Endothelial cell of umbilical vein (primary cell): ENCODE data around the gene TAOK1. TPM values are rescaled to one million over a fixed set of nuclear protein-coding genes. Genes with fewer than 3 reads are reported as not detected.

Experiments used
- BruUV-seq: library from RNA; stranded (reverse); fragments of 400-500 nt; replicated peaks from 2 replicates; lab custom pipeline; 2021; lab: Mats Ljungman, UMichigan
- CTCF ChIA-PET: fragments of 300-600, 350-600 bp; sonication (Branson Sonifier 250); formaldehyde crosslinking; loops from one replicate; lab custom pipeline; 2021; ENCODE audit warnings: antibody characterized with exemption, inconsistent platforms; lab: Charles Lee
- POLR2A ChIA-PET: fragments of 300-600, 350-600 bp; sonication (Branson Sonifier 250); formaldehyde crosslinking; loops from one replicate; lab custom pipeline; 2021; ENCODE audit warnings: antibody characterized with exemption, inconsistent platforms; lab: Charles Lee
- DNase-seq: peaks from one replicate; pipeline ENCODE4 v3.0.0-alpha.2; 2011; ENCODE audit warnings: low read depth, low spot score
- FAIRE-seq: peaks from 2 replicates; lab custom pipeline; 2011; peaks lifted over from hg19 to GRCh38; lab: Jason Lieb, UNC
- H2AFZ ChIP-seq: 2 replicates; pipeline ENCODE4 v1.6.0; 2012; ENCODE audit warnings: low read depth, low read length, control low read depth, inconsistent platforms
- H3K27ac ChIP-seq: 2 replicates; pipeline ENCODE4 v1.5.1; 2011; ENCODE audit warnings: low read depth, mild to moderate bottlenecking, control low read depth, low read length, moderate library complexity; ENCODE audit not compliant: insufficient read depth
- H3K27me3 ChIP-seq, 2 experiments: 2 replicates each; pipeline versions ENCODE4 v1.6.0 to v1.6.1; 2011; ENCODE audit warnings: low read length in 2 of 2, mixed read lengths in 1 of 2; ENCODE audit not compliant: control insufficient read depth in 2 of 2, insufficient read depth in 2 of 2
- H3K36me3 ChIP-seq, 2 experiments: 2 replicates in 1 of 2; 3 replicates in 1 of 2; pipeline ENCODE4 v1.5.1; 2011; ENCODE audit warnings: low read length in 2 of 2, mild to moderate bottlenecking in 1 of 2, moderate library complexity in 1 of 2; ENCODE audit not compliant: control insufficient read depth in 2 of 2, insufficient read depth in 2 of 2; ENCODE audit errors: extremely low read depth in 1 of 2
- H3K4me1 ChIP-seq: 3 replicates; pipeline ENCODE4 v1.5.1; 2011; ENCODE audit warnings: mild to moderate bottlenecking, low read length; ENCODE audit not compliant: control insufficient read depth, insufficient read depth; ENCODE audit errors: extremely low read depth
- H3K4me2 ChIP-seq: 2 replicates; pipeline ENCODE4 v1.6.1; 2011; ENCODE audit warnings: low read length, control low read depth, mixed read lengths; ENCODE audit not compliant: insufficient read depth
- H3K4me3 ChIP-seq, 3 experiments: fragments of 200-600 bp in 1 of 3; sonication (generic), shearing (Covaris generic) in 1 of 3; replicated peaks in 1 of 3; 2 replicates each; pipeline ENCODE4 v1.5.1; 2011 to 2016; ENCODE audit warnings: control low read depth in 3 of 3, low read length in 3 of 3, mild to moderate bottlenecking in 2 of 3, inconsistent platforms in 1 of 3, low read depth in 1 of 3, moderate library complexity in 1 of 3; ENCODE audit not compliant: insufficient read depth in 1 of 3
- H3K79me2 ChIP-seq: 2 replicates; pipeline ENCODE4 v1.6.0; 2012; ENCODE audit warnings: low read length, inconsistent platforms; ENCODE audit not compliant: control insufficient read depth, insufficient read depth
- H3K9ac ChIP-seq: replicated peaks from 2 replicates; pipeline ENCODE3; 2011; ENCODE audit warnings: low read length, control low read depth; ENCODE audit not compliant: insufficient read depth; ENCODE audit errors: extremely low read depth
- H3K9me1 ChIP-seq: replicated peaks from 3 replicates; pipeline ENCODE4 v1.6.0; 2011; ENCODE audit warnings: mild to moderate bottlenecking, low read length; ENCODE audit not compliant: control insufficient read depth, insufficient read depth; ENCODE audit errors: extremely low read depth
- H3K9me3 ChIP-seq: replicated peaks from 2 replicates; pipeline ENCODE4 v1.5.1; 2012; ENCODE audit warnings: low read length, inconsistent platforms; ENCODE audit not compliant: control insufficient read depth, insufficient read depth
- H4K20me1 ChIP-seq: replicated peaks from 2 replicates; pipeline ENCODE3; 2011; ENCODE audit warnings: mild to moderate bottlenecking, low read length; ENCODE audit not compliant: control insufficient read depth, insufficient read depth; ENCODE audit errors: extremely low read depth
- EZH2 ChIP-seq: IDR thresholded peaks from 2 replicates; pipeline ENCODE4 v1.6.1; 2012; ENCODE audit warnings: borderline replicate concordance, low read depth, mild to moderate bottlenecking, moderate library complexity, low read length, inconsistent platforms; ENCODE audit not compliant: severe bottlenecking
- FOS ChIP-seq: IDR thresholded peaks from 2 replicates; pipeline ENCODE4 v1.6.1; 2011; ENCODE audit warnings: mild to moderate bottlenecking, low read length, moderate library complexity, borderline replicate concordance; ENCODE audit not compliant: insufficient read depth
- GATA2 ChIP-seq: IDR thresholded peaks from 2 replicates; pipeline ENCODE4 v1.7.0; 2011; ENCODE audit warnings: low read depth, mild to moderate bottlenecking, moderate library complexity, mixed read lengths, low read length; ENCODE audit not compliant: insufficient read length, insufficient read depth
- JUN ChIP-seq: IDR thresholded peaks from 2 replicates; pipeline ENCODE4 v1.6.1; 2011; ENCODE audit warnings: borderline replicate concordance, low read depth; ENCODE audit not compliant: insufficient read length, insufficient read depth
- MYC ChIP-seq: IDR thresholded peaks from one replicate; pipeline ENCODE4 v1.6.1; 2011; ENCODE audit warnings: mild to moderate bottlenecking, low read depth, low read length
- POLR2A ChIP-seq: IDR thresholded peaks from 2 replicates; pipeline ENCODE4 v1.6.1; 2012; ENCODE audit warnings: low read depth, mild to moderate bottlenecking, control low read depth, low read length
- POLR2AphosphoS5 ChIP-seq: IDR thresholded peaks from 2 replicates; pipeline ENCODE4 v1.6.1; 2012; ENCODE audit warnings: low read depth, mild to moderate bottlenecking, control low read depth, low read length, moderate library complexity; ENCODE audit not compliant: insufficient read depth
- dilution Hi-C: fragments of 300-500 bp; cut with MboI; formaldehyde crosslinking; loops from one replicate; pipeline ENCODE4 v1.15.0; 2019; ENCODE audit warnings: low sequenced_read_pairs; ENCODE audit not compliant: extremely low pct_ligation_motif_present
- intact Hi-C: fragments of 100-400 bp; cut with micrococcal nuclease; formaldehyde crosslinking; loops from one replicate; pipeline ENCODE4 v1.10.0; 2022
- polyA plus RNA-seq, 4 experiments: library from polyadenylated mRNA; depleted of rRNA in 3 of 4; stranded (reverse) in 3 of 4; unstranded in 1 of 4; fragments of >200 nt; gene quantifications; 2 replicates each; pipeline versions ENCODE4 v1.2.1 to v1.2.3, GENCODE V29; 2011 to 2012; ENCODE audit warnings: missing spikeins in 1 of 4
- total RNA-seq: library from RNA; stranded (reverse); gene quantifications from 2 replicates; pipeline ENCODE4 v1.2.3, GENCODE V29; 2021
- TF ChIP-seq, protein P1 (sequence below): IDR thresholded peaks from 2 replicates; pipeline ENCODE4 v1.6.1; 2011; ENCODE audit not compliant: insufficient read depth, insufficient read length
- TF ChIP-seq, protein P2 (sequence below), 2 donors: IDR thresholded peaks; 1 replicate in 1 of 2; 2 replicates in 1 of 2; pipeline ENCODE4 v1.5.1; 2011; ENCODE audit warnings: low read length in 2 of 2, mild to moderate bottlenecking in 2 of 2, moderate library complexity in 2 of 2, control low read depth in 1 of 2, inconsistent platforms in 1 of 2, low read depth in 1 of 2; ENCODE audit not compliant: insufficient read depth in 1 of 2; ENCODE audit errors: extremely low read depth in 1 of 2

TAOK1 gene
- total and polyA plus RNA-seq, 2 donors (not counting 3 experiments of a cell fraction or from before 2014, with no cell fraction given): 11.0 to 82.2 TPM

- dilution Hi-C loops (no loop called here), intact Hi-C loops (no loop called here)
- H3K36me3 ChIP-seq: peaks cover 16 to 53% of the 10 kb centered on the region in 2 experiments
- no peak for TF ChIP-seq POLR2A
- no peak for TF ChIP-seq FOS
- TF ChIP-seq, protein P1, sequence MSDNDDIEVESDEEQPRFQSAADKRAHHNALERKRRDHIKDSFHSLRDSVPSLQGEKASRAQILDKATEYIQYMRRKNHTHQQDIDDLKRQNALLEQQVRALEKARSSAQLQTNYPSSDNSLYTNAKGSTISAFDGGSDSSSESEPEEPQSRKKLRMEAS: no peak
- TF ChIP-seq JUN: no peak
- CTCF ChIA-PET: interaction anchor here (0.6 to 9.4 kb wide), 6 partner anchors 11 to 233 kb away, joined by 3 to 152 read pairs (median 6); partner anchors contain the start of gene ANKRD13B
- no peaks in the 10 kb centered on the region for H4K20me1 ChIP-seq
- H3K79me2 ChIP-seq: peaks cover 3% of the 10 kb centered on the region
- H3K4me1 ChIP-seq: peaks cover 3% of the 10 kb centered on the region
- no peak overlapping the region for H3K4me2 ChIP-seq
- H3K27ac ChIP-seq: no peak overlapping the region
- DNase-seq (no peak), FAIRE-seq (no peak)
- BruUV-seq: no TSS peak
- H3K4me3 ChIP-seq: no peak overlapping the region
- no peaks in the 10 kb centered on the region for H3K9me3 ChIP-seq
- H2AFZ ChIP-seq: no peak overlapping the region
- H3K27me3 ChIP-seq: no peaks in the 10 kb centered on the region
- no peak overlapping the region for H3K9ac ChIP-seq
- no peaks in the 10 kb centered on the region for H3K9me1 ChIP-seq
- POLR2A ChIA-PET: interaction anchor here (0.6 kb wide), 1 partner anchor 15 kb away, joined by 3 read pairs; no protein-coding TSS in a partner anchor
These were observed 184.8 kb downstream of the TAOK1 start for GRCh38 chr17:29574732-29575510.

DNA sequence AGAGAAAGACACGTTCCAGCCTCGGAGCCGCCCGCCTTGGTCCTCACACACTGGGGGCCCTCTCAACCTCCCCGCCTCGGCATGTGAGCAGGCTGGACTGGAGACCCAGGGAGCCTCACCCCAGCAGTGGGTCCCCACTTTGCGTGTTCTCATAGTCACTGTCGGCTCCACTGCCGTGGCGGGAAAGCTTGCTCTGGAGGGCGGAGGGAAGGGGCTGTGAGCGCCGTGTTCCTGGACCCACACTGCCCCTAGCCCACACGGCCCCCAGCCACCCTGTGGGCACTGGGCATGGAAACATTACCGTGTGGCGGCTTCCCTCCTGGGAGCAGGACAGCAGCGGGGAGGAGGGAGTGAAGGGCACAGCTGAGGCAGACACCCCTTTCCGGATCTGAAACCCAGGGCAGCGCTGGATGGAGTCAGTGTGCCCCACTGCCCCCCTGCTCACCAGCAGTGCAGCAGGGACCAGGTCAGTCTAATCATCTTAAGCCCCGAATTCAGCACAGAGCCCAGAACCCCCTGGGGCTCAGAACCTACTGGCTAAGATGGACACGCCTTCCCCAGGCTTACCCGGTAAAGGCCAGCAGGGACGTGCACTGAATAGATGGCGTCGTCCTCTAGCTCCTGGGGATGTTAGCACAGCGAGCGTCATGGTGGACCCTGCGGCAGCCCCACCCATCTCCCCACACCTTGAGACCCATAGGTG, 185.5 kb downstream of the TAOK1 start:
- H3K4me1 ChIP-seq: peaks cover 3% of the 10 kb centered on the region
- H3K27me3 ChIP-seq: no peaks in the 10 kb centered on the region
- DNase-seq (no peak), FAIRE-seq (no peak)
- POLR2A ChIA-PET: interaction anchor here (0.6 kb wide), 1 partner anchor 16 kb away, joined by 3 read pairs; no protein-coding TSS in a partner anchor
- H4K20me1 ChIP-seq: no peaks in the 10 kb centered on the region
- dilution Hi-C loops (no loop called here), intact Hi-C loops (no loop called here)
- TF ChIP-seq POLR2A: no peak
- no peak for TF ChIP-seq POLR2AphosphoS5
- TF ChIP-seq FOS: no peak
- TF ChIP-seq GATA2: no peak
- TF ChIP-seq, protein P1: no peak
- TF ChIP-seq JUN: no peak
- TF ChIP-seq MYC: no peak
- no peak for TF ChIP-seq EZH2
- TF ChIP-seq, protein P2, sequence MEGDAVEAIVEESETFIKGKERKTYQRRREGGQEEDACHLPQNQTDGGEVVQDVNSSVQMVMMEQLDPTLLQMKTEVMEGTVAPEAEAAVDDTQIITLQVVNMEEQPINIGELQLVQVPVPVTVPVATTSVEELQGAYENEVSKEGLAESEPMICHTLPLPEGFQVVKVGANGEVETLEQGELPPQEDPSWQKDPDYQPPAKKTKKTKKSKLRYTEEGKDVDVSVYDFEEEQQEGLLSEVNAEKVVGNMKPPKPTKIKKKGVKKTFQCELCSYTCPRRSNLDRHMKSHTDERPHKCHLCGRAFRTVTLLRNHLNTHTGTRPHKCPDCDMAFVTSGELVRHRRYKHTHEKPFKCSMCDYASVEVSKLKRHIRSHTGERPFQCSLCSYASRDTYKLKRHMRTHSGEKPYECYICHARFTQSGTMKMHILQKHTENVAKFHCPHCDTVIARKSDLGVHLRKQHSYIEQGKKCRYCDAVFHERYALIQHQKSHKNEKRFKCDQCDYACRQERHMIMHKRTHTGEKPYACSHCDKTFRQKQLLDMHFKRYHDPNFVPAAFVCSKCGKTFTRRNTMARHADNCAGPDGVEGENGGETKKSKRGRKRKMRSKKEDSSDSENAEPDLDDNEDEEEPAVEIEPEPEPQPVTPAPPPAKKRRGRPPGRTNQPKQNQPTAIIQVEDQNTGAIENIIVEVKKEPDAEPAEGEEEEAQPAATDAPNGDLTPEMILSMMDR (IDR thresholded peaks at IDR 0.05; ENCODE audit: extremely low read depth in 1 of 2, insufficient read depth in 1 of 2, low read depth in 1 of 2, low read length in 2 of 2): no peak
- no peaks in the 10 kb centered on the region for H3K9me3 ChIP-seq
- H3K9ac ChIP-seq: no peak overlapping the region
- H3K4me2 ChIP-seq: no peak overlapping the region
- H3K27ac ChIP-seq: no peak overlapping the region
- no peaks in the 10 kb centered on the region for H3K9me1 ChIP-seq
- H3K79me2 ChIP-seq: peaks cover 3% of the 10 kb centered on the region
- CTCF ChIA-PET: interaction anchor here (1.4 to 9.4 kb wide), 6 partner anchors 17 to 518 kb away, joined by 4 to 152 read pairs (median 8); partner anchors contain the start of gene ANKRD13B
- BruUV-seq: no TSS peak
- no peak overlapping the region for H3K4me3 ChIP-seq
- H2AFZ ChIP-seq: no peak overlapping the region
- H3K36me3 ChIP-seq: peaks cover 18 to 53% of the 10 kb centered on the region in 2 experiments
